Limb (tissue), 2 donors: ENCODE results near the gene SPSB2.
A peak's percentile ranks its signal among the peaks of the same experiment; 100 is the strongest.

ENCODE experiments used
- DNase-seq, 2 donors: peaks; one replicate each; pipeline ENCODE4 v3.0.0-alpha.2; 2016; ENCODE audit errors: extremely low spot score in 2 of 2

Gene SPSB2

DNA sequence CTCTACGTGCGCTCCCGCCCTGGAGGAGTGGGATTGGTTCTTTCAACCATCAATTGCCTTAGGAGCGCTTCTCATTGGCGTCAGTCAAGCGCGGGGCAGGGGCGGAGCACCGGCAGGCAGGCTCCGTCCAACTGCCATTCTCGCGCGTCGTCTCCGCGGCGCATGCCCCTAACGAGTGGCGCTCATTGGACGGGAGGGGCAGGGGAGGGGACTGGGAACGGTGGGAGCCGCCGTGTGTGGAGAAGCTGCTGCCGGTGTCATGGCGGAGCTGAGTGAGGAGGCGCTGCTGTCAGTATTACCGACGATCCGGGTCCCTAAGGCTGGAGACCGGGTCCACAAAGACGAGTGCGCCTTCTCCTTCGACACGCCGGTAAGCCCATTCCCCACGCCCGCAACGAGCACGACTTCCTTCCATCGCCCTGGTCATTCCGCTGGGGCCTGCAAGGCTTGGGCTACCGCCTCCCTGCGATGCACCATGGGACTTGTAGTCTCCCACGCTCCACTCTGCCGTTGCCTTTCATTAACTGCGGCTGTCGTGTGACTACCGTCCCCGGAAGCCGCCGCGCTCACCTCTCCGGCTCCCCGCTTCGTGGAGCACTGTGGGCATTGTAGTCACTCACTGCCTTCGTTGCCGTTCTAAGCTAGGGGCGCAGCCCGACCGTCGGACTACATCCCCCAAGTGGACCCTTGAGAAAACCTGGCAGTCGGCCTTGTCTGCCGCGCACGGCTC, 21.0 kb downstream of the SPSB2 start, which contains the start of gene USP5:
Gene USP5 (plus strand): TSS at position 230 of the 730 bp plus-strand sequence. CDS start 30 bp downstream, at position 260.
- DNase-seq = peak; percentile 99 to 100

DNA sequence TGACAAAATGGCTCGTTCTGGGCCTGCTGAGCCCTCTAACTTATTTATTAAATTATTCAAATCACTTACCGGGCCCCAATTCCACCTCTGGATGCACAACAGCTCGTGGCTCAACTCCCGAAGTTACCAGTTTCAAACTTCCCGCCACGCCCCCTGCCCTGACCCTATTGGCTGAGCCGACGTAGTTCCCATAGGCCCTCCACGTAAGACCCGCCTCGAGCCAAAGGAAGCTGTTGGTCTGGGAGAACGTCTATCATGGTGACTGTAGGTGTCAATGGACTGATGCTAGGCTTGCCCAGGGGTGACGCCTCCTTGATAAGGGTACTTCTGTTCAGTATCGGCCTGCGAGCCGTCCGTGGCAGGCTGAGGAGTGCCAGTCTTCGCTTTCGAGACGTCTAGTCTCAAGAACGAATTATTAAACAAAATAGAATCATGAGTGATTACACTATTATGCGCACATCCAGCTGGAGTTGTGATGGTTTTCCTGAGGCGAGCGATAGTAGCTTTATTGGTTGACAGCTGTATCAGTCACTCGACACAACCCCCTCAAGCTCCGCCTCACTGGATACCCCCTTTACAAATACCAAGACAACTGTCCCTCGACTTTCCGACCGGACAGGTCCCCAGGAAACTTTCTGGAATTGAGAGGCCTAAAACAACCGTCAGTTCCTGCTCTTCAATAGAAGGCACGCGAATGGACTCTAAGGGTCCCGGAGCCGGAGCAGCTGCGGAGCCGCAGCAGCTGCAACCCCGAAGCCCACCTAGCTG, 21.8 kb downstream of the SPSB2 start, which contains the start of gene CDCA3:
Gene CDCA3 (minus strand): TSS at position 134 of the 768 bp plus-strand sequence. CDS start 334 bp downstream, outside the sequence.
- DNase-seq = peak; percentile 93 to 98

DNA sequence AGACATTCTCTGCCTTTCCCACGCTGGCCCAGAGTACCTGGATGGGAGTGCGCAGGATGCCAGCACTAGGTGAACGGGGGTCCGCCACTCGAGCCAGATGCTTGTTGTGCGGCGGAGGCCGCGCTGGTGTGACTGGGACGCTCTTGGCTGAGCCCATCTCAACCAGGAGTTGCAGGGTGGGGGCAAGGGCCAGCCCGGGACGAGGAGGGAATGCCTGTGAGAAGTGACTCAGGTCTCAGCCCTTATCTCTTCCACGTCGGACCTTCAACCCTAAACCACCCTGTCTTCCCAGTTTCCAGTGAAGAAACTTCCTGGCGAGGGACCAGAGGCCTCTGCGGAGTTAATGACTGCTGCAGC, 22.3 kb downstream of the SPSB2 start:
- no peak for DNase-seq

DNA sequence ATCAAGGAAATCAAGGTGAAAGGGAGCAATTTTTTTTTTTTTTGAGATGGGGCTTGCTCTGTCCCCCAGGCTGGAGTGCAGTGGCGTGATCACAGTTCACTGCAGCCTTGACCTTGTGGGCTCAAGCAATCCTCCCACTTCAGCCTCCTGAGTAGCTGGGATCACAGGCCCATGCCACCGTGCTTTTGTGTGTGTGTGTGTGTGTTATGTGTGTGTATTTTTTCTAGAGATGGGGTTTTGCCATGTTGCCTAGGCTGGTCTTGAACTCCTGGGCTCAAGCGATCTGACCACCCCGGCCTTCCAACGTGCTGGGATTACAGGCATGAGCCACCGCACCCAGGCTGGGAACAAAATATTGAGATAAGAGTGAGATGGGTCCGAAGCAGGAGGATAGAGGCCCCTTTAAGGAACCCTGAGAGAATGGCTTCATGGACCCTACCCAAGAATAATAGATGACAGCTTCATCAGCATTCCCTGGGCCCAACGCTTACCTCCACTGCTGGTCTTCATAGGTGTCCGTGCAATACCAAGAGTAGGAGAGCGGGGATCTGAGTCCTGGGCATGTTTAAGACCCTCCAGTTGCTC, 23.0 kb downstream of the SPSB2 start:
- DNase-seq = no peak

DNA sequence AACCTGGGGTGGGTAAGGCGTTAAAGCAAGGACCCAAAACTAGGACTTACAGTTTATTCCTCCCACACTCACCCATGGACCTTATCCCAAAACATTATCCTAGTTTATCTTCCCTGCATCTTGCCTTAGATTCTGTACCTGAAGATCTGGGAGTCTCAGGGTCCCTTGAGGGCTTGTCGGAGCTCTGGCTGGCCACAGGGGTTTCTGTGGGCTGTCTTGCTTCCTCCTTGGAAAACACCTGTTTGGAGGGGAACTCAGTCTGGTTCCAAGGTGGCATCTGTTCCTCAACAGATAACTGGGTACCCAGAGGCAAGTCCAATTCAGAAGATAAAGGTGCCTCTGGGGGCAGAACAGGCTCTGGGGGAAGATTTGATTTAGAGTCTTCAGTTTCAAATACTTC, 23.7 kb downstream of the SPSB2 start:
- no peak for DNase-seq

DNA sequence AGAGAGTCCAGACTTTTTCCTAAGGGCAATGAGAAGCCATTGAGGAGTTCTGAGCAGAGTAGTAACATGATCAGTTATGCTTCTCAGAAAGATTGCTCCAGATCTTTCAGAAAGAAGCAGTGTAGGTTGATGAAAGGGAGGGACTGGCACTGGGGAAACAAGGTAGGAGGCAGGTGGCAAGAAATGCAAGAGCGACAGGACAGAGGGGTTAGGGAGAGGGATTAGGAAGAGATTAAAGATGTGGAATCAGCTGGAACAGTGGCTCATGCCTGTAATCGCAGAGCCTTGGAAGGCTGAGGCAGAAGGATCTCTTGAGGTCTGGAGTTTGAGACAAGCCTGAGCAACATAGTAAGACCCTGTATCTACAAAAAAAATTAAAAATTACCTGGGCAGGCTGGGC, 25.4 kb downstream of the SPSB2 start:
- no peak for DNase-seq

DNA sequence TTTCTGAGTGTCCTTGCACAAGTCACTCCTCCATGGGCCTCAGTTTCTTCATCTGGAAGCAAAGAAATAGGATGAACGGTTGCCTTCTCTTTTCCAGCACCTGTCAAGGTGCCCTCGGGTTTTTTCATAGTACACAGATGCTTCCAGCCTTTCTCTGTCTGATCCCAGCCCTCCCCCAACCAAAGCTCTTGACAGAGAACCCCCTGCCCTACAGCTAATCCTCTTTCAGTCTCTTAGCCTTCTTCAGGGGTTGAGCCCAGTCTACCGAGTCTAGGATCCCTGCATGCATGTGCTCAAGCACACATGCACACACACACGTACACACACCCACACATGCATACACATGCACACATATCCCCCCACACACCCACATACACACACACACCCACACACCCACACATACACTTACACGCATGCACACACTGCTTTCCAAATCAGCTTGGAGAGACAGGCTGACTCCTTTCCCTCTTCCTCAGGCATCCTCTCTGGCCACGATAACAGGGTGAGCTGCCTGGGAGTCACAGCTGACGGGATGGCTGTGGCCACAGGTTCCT, 26.7 kb downstream of the SPSB2 start:
- DNase-seq = no peak

DNA sequence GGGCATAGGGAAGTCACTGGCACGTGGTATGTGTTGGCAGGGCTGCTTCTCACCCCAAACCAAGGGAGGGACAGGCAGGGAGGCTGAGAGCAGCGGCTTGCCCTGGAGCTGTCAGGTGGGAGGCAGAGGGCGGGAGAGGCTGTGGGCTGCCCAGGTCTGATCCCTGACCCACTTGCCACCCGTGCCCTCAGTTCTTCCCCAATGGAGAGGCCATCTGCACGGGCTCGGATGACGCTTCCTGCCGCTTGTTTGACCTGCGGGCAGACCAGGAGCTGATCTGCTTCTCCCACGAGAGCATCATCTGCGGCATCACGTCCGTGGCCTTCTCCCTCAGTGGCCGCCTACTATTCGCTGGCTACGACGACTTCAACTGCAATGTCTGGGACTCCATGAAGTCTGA, 27.7 kb downstream of the SPSB2 start:
- DNase-seq = no peak

DNA sequence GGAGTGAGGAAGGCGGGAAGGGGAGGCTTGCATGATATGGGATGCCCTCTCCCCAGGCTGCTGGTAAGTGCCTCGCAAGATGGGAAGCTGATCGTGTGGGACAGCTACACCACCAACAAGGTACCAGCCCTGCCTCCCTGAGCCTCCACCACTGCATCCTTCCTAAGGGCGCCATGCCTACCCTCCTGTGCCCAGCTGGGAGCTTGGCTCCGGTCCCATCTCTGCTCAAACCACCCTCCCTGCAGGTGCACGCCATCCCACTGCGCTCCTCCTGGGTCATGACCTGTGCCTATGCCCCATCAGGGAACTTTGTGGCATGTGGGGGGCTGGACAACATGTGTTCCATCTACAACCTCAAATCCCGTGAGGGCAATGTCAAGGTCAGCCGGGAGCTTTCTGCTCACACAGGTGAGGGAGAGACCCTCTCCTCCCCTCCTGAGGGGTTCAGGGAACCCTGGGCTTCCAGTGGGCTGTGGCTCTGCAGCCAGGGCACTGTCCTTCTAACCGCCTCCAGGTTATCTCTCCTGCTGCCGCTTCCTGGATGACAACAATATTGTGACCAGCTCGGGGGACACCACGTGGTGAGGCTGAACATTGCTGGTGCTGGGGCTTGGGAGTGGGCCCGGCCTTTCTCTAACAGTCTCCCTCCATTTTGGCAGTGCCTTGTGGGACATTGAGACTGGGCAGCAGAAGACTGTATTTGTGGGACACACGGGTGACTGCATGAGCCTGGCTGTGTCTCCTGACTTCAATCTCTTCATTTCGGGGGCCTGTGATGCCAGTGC, 29.8 kb downstream of the SPSB2 start:
- peak in 1 of 2 donors; percentile 35 for DNase-seq

DNA sequence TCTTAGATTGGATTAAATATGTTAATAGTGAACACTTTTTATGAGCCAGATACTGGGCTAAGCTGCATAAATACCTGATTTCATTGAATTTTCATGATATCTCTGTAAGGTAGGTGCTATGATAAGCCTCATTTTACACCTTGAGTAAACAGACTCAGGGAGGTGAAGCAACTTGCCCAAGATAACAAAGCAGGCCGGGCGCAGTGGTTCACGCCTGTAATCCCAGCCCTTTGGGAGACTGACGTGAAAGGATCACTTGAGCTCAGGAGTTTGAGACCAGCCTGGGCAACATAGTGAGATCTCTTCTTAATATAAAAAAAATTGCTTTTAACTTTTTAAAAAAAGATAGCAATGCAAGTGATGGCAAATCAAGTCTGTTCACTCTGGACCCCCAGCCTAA, 31.0 kb downstream of the SPSB2 start:
- no peak for DNase-seq

DNA sequence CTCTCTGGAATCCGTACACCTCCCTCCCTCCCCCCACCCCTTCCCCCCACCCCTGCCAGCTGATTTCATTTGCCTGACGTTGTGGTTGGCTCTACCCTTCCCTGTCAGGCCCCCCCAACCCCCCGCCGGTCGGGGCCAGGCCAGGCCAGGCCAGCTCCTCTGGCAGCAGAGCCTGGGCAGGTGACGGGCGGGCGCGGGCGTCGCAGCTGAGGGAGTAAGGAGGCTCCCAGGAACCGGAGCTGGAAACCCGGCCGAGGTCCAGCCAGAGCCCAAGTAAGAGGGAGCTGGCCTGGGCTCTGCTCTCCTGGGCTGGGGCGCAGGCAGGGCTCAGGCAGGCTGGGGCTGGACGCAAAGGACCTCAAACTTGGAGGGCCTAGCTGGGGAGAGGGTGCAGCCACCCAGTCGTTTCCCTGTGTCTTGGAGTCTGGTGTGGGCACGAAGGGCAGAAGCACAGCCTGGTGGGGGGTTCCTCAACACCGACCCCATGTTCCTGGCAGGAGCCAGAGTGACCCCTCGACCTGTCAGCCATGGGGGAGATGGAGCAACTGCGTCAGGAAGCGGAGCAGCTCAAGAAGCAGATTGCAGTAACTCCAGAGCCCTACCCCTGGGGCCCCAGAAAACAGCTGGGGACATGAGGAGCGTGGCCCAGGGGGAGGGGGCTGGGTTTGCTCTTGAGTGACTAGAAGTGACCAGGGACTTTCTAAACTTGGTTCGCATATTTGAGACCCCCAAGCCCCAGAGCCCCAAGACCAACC, 32.2 kb downstream of the SPSB2 start, which contains the start of gene GNB3:
Gene GNB3 (plus strand): TSS at position 165 of the 755 bp plus-strand sequence. CDS start 363 bp downstream, at position 528.
- DNase-seq = peak in 1 of 2 donors; percentile 51

DNA sequence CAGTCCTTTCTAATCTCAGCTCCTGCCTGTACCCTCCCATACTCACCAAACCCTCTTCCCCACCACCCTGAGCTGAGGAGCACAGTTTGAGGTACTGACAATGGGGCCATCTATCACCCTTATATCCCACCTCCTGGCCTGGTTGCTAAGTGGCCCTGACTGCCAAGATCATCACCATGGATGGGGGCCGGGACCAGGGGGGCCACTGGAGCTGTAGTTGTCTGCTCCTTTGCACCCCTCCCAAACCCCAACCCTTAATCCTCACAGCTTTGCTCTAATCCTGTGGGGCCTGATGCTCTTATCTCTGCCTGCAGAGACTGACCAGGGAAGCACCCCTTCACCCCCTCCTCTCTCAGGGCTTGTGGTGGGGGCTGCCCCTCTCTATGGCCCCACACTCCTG, 32.8 kb downstream of the SPSB2 start:
- DNase-seq = peak in 1 of 2 donors; percentile 43

DNA sequence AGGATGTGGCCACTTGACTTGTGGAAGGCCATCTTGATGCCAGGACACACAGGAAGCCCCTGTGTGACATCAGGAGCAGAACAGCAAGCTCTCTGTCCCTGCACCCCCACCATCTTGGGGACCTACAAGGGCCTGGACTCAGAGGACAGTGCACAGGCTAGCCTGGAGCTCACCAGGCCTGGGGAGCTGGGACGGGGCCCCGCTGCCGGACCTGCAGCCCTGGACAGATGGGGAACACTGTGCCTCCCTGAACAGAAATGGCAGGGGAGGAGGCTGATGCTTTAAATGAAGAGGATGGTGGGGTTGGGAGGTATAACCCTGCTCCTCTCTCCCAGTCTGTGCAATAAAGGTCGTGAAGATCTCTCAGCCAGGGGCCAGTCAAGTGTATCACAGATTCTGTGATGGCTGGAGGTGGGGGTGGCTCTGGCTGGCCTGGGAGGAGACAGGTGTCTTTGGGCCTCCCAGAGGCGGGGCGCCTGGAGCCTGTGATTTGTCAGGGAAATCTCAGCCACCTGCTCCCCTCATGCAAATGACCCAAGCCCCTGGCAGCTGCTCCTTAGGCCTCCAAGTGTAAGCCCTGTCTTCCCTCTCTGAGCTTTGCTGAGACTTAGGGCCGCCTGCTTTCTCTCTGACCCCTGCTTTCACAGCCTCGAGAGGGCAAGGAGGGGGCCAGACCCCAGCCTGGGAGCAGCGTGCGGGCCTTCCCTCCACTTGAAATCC, 33.5 kb downstream of the SPSB2 start:
- DNase-seq = peak; percentile 52 to 64

DNA sequence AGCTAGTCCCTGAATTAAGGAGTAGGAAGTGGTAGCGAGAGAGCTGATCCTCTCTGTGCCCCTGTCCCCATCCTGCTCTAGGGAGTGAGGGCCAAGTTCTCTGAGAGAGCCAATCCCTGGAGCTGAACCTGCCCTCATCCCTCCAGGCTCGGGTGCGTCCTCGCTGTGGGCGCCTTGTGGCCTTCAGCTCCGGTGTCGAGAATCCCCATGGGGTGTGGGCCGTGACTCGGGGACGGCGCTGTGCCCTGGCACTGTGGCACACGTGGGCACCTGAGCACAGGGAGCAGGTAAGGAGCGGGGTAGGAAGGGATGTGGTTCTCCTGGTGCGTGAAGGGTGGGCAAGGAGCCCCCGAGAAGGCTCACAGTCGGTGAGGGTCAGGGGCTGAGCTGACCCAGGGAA, 34.2 kb downstream of the SPSB2 start:
- DNase-seq = no peak

DNA sequence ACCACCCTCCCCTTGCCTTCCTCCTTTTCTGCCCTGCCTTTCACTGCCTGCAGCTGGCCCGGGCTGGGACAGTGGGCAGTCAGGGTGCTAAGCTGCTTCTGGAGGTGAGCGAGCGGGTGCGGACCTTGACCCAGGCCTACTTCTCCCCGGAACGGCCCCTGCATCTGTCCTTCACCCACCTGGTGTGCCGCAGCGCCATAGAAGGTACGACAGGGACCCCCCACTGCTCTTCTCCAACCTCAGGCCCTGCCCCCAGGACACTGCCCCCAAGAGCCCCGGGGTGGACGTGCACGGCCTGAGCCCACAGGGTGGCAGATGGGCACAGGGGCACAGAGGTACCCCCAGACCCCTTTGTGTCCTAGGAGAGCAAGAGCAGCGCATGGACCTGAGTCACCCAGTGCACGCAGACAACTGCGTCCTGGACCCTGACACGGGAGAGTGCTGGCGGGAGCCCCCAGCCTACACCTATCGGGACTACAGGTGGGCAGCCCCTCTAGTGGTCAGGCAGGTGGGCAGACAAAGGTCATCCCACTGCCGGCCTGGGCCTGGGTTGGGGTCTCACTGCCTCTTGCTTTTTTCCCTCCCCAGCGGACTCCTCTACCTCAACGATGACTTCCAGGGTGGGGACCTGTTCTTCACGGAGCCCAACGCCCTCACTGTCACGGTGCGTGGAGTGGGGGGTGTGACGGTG, 35.6 kb downstream of the SPSB2 start:
- no peak for DNase-seq

DNA sequence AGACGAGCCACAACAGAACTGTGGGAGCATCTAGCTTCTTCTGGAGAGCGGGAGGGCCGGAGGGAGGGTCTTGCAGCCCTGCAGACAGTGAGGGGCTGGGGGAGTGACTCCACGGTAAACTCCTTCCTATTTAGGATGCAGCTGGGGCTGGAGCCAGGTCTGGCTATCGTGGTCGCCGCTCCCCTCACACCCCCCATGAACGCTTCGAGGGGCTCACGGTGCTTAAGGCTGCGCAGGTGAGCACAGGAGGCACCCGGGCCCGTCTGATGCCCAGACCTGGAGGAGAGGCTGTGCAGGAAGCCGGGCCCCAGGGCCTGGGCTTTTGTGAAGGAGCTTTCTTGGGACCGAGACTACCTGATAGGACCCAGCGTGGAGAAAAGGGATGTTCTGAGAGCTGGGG, 36.3 kb downstream of the SPSB2 start:
- no peak for DNase-seq

DNA sequence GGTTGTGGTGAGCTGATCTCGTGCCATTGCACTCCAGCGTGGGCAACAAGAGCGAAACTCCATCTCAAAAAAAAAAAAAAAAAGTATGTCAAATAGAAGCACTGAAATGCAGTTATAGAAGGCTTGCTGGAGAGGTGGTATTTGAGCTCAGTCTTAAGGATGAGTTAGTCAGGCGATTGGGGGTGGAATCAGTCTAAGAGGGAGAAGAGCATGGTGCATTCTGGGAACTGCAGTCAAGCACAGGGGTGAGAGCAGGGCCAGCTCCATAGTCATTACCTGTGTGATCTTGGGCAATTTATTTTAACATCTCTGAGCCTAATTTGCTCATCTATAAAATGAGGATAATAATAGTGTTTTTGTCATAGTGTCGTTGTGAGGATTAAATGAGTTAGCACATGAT, 38.2 kb downstream of the SPSB2 start:
- DNase-seq = no peak

DNA sequence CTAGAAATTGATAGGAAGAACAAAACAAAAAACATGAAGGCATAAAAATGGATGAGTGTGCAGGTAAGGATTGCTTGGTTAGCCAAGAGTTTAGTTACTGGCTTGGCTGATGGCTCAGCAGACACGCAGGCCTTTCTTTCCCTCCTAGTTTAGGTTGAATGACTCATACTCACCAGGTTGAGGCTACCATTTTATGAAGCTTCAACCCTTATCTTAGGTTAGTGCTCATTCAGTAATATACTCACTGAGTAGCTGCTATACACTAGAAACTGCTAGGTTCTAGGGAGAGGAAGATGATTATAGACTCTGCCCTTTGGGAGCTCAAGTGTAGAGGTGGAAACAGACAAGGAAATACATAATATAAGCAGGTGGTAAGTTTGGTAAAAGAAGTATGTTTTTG, 38.8 kb downstream of the SPSB2 start:
- no peak for DNase-seq
